ENCODE data around the gene SMURF1.

DNA sequence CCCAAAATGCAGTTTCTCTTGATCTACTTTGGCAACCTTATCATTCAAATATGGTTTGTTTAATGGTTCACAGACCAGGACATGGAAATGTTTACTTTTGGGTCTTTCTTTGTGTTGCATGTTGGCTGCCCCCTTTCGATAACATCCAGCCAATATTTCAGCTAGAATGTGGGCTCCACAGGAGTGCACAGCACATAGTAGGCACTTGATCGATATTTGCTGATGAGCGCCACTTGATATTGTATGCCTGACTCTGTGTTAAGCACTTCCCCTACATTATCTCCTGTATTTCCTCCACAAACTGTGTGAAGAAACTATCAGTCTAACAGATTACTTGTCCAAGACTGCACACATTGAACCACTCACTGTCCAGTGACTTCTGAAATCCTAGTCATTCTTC lies 60.2 kb downstream of the SMURF1 start:
- TF ChIP-seq, protein P1, sequence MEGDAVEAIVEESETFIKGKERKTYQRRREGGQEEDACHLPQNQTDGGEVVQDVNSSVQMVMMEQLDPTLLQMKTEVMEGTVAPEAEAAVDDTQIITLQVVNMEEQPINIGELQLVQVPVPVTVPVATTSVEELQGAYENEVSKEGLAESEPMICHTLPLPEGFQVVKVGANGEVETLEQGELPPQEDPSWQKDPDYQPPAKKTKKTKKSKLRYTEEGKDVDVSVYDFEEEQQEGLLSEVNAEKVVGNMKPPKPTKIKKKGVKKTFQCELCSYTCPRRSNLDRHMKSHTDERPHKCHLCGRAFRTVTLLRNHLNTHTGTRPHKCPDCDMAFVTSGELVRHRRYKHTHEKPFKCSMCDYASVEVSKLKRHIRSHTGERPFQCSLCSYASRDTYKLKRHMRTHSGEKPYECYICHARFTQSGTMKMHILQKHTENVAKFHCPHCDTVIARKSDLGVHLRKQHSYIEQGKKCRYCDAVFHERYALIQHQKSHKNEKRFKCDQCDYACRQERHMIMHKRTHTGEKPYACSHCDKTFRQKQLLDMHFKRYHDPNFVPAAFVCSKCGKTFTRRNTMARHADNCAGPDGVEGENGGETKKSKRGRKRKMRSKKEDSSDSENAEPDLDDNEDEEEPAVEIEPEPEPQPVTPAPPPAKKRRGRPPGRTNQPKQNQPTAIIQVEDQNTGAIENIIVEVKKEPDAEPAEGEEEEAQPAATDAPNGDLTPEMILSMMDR (IDR thresholded peaks at IDR 0.05; ENCODE audit: poor library complexity) = no peak
- TF ChIP-seq EZH2 (IDR thresholded peaks at IDR 0.05; ENCODE audit: borderline replicate concordance) = no peak
- TF ChIP-seq EZH2phosphoT487 (IDR thresholded peaks at IDR 0.05; ENCODE audit: low read depth, severe bottlenecking, unreplicated experiment) = no peak

Data from hepatocyte (in vitro differentiated cells).